HepG2 (cell line): ENCODE results near the gene KATNB1. TPM values are rescaled to one million over a fixed set of nuclear protein-coding genes. Genes with fewer than 3 reads are reported as not detected.
A peak's percentile ranks its signal among the peaks of the same experiment; 100 is the strongest.

Experiments used
- ATM ChIP-seq: fragments of 450-650 bp; IDR thresholded peaks from 2 replicates; pipeline ENCODE4 v1.7.1; 2017; ENCODE audit warnings: mild to moderate bottlenecking, borderline replicate concordance
- CAMTA2 ChIP-seq: sonication (generic); formaldehyde crosslinking; IDR thresholded peaks from 2 replicates; pipeline ENCODE4 v1.4.0; 2020; ENCODE audit warnings: mild to moderate bottlenecking, missing genetic modification reagents, borderline replicate concordance
- DRAP1 ChIP-seq: IDR thresholded peaks from 2 replicates; pipeline ENCODE4 v1.6.1; 2016; ENCODE audit warnings: missing genetic modification reagents, missing compliant biosample characterization
- EED ChIP-seq: sonication (generic); formaldehyde crosslinking; IDR thresholded peaks from 2 replicates; pipeline ENCODE4 v1.5.0; 2020; ENCODE audit warnings: mild to moderate bottlenecking, missing genetic modification reagents
- FOXP1 ChIP-seq, 2 experiments: fragments of 450-650 bp in 1 of 2; IDR thresholded peaks; 2 replicates each; pipeline ENCODE4 v1.6.1; 2017 to 2018; ENCODE audit warnings: antibody characterized with exemption in 1 of 2
- GFI1 ChIP-seq: sonication (generic); formaldehyde crosslinking; IDR thresholded peaks from 2 replicates; pipeline ENCODE4 v1.5.0; 2020; ENCODE audit warnings: missing genetic modification reagents, mild to moderate bottlenecking, borderline replicate concordance
- HOMEZ ChIP-seq: IDR thresholded peaks from 2 replicates; pipeline ENCODE4 v1.6.1; 2016; ENCODE audit warnings: low read depth
- IKZF4 ChIP-seq: sonication (generic); formaldehyde crosslinking; IDR thresholded peaks from 2 replicates; pipeline ENCODE4 v1.5.1; 2020; ENCODE audit warnings: borderline replicate concordance, mild to moderate bottlenecking, low read depth, missing genetic modification reagents; ENCODE audit errors: not compliant biosample characterization
- KLF11 ChIP-seq: IDR thresholded peaks from 2 replicates; pipeline ENCODE4 v1.6.1; 2016; ENCODE audit warnings: missing compliant biosample characterization
- NR3C1 ChIP-seq: sonication (generic); formaldehyde crosslinking; IDR thresholded peaks from 2 replicates; pipeline ENCODE4 v1.4.0; 2020; ENCODE audit warnings: missing genetic modification reagents
- PHF8 ChIP-seq: sonication (generic); formaldehyde crosslinking; IDR thresholded peaks from 2 replicates; pipeline ENCODE4 v1.5.0; 2020; ENCODE audit warnings: missing genetic modification reagents
- RBFOX2 ChIP-seq: fragments of 200-400 bp; formaldehyde crosslinking; IDR thresholded peaks from 2 replicates; pipeline ENCODE4 v1.6.1; 2017; ENCODE audit warnings: low read depth, mild to moderate bottlenecking, low read length
- RORA ChIP-seq: sonication (generic); formaldehyde crosslinking; IDR thresholded peaks from 2 replicates; pipeline ENCODE4 v1.5.0; 2020; ENCODE audit warnings: mild to moderate bottlenecking, missing genetic modification reagents, moderate library complexity
- SNAPC2 ChIP-seq: sonication (generic); formaldehyde crosslinking; IDR thresholded peaks from 2 replicates; pipeline ENCODE4 v1.8.1; 2022; ENCODE audit warnings: mild to moderate bottlenecking, missing genetic modification reagents
- SP5 ChIP-seq: IDR thresholded peaks from 2 replicates; pipeline ENCODE4 v1.6.1; 2016; ENCODE audit warnings: low read depth, borderline replicate concordance
- ZBTB10 ChIP-seq: sonication (generic); formaldehyde crosslinking; IDR thresholded peaks from 2 replicates; pipeline ENCODE4 v1.4.0; 2020; ENCODE audit warnings: missing genetic modification reagents, borderline replicate concordance
- ZFP1 ChIP-seq: IDR thresholded peaks from 2 replicates; pipeline ENCODE4 v1.6.1; 2016
- ZNF138 ChIP-seq: sonication (generic); formaldehyde crosslinking; IDR thresholded peaks from 2 replicates; pipeline ENCODE4 v1.5.0; 2020; ENCODE audit warnings: mild to moderate bottlenecking, low read depth, missing genetic modification reagents
- ZNF230 ChIP-seq: sonication (generic); formaldehyde crosslinking; IDR thresholded peaks from 2 replicates; pipeline ENCODE4 v1.4.0; 2020; ENCODE audit warnings: mild to moderate bottlenecking, missing genetic modification reagents
- ZNF432 ChIP-seq: sonication (generic); formaldehyde crosslinking; IDR thresholded peaks from 2 replicates; pipeline ENCODE4 v1.5.0; 2020; ENCODE audit warnings: missing genetic modification reagents, mild to moderate bottlenecking, borderline replicate concordance
- ZNF558 ChIP-seq: sonication (generic); formaldehyde crosslinking; IDR thresholded peaks from 2 replicates; pipeline ENCODE4 v1.9.0; 2022; ENCODE audit warnings: mild to moderate bottlenecking, missing genetic modification reagents, borderline replicate concordance
- ZNF629 ChIP-seq: sonication (generic); formaldehyde crosslinking; conservative IDR thresholded peaks from 2 replicates; pipeline ENCODE4 v1.5.0; 2020; ENCODE audit warnings: missing genetic modification reagents
- ZNF772 ChIP-seq: sonication (generic); formaldehyde crosslinking; IDR thresholded peaks from 2 replicates; pipeline ENCODE4 v1.5.0; 2020; ENCODE audit warnings: mild to moderate bottlenecking, missing genetic modification reagents
- ZSCAN21 ChIP-seq: sonication (generic); formaldehyde crosslinking; IDR thresholded peaks from 2 replicates; pipeline ENCODE4 v1.8.0; 2022; ENCODE audit warnings: mild to moderate bottlenecking, missing genetic modification reagents, moderate library complexity, borderline replicate concordance
- polyA plus RNA-seq, 8 experiments: library from polyadenylated mRNA; depleted of rRNA in 3 of 8; stranded (reverse) in 7 of 8; unstranded in 1 of 8; fragments of >200 nt; fragmentation: Illumina TruSeq in 4 of 8; extraction: Trizol in 4 of 8; gene quantifications; 2 replicates each; pipeline versions ENCODE4 v1.2.1 to v1.2.3, GENCODE V29; 2011 to 2016; ENCODE audit warnings: low read depth in 4 of 8, missing spikeins in 1 of 8, mixed read lengths in 1 of 8; ENCODE audit not compliant: insufficient read depth in 1 of 8
- total RNA-seq, 5 experiments: library from RNA; depleted of rRNA; stranded (reverse); fragments of >200 nt; fragmentation: Illumina TruSeq; extraction: Trizol; gene quantifications; 2 replicates each; pipeline ENCODE4 v1.2.3, GENCODE V29; 2016; ENCODE audit warnings: low read depth in 1 of 5
- TF ChIP-seq, protein P1 (sequence below): sonication (generic); formaldehyde crosslinking; IDR thresholded peaks from 2 replicates; pipeline ENCODE4 v1.9.0; 2021; ENCODE audit warnings: missing genetic modification reagents, mild to moderate bottlenecking, borderline replicate concordance

KATNB1 gene
- total and polyA plus RNA-seq, 2 of the 13 experiments (the other 11 are each of a cell fraction or from before 2014, with no cell fraction given) = 31.5 to 43.5 TPM

- TF ChIP-seq GFI1 (CRISPR knock-in tag) (no peak), ZNF230 (CRISPR knock-in tag) (no peak), NR3C1 (CRISPR knock-in tag) (no peak), FOXP1 (IDR thresholded peaks at IDR 0.05) (no peak), FOXP1 (CRISPR knock-in tag; IDR thresholded peaks at IDR 0.05) (no peak), PHF8 (CRISPR knock-in tag) (no peak), ZNF138 (no peak), SP5 (CRISPR knock-in tag) (no peak), ZNF772 (CRISPR knock-in tag) (no peak), EED (CRISPR knock-in tag) (0 out of 2 replicates have a peak, but pooled peaks have one; percentile 33), CAMTA2 (CRISPR knock-in tag) (no peak), ZFP1 (CRISPR knock-in tag) (no peak), RBFOX2 (no peak), ZSCAN21 (CRISPR knock-in tag) (no peak), ZNF629 (peak; percentile 92), ATM (no peak), IKZF4 (CRISPR knock-in tag) (no peak), DRAP1 (CRISPR knock-in tag) (no peak), RORA (CRISPR knock-in tag) (no peak), HOMEZ (CRISPR knock-in tag) (no peak), ZBTB10 (no peak), ZNF432 (CRISPR knock-in tag) (no peak), ZNF558 (CRISPR knock-in tag) (no peak), SNAPC2 (CRISPR knock-in tag) (no peak), KLF11 (CRISPR knock-in tag) (no peak; the same call in 1 of the 2 replicates)
- TF ChIP-seq, protein P1, sequence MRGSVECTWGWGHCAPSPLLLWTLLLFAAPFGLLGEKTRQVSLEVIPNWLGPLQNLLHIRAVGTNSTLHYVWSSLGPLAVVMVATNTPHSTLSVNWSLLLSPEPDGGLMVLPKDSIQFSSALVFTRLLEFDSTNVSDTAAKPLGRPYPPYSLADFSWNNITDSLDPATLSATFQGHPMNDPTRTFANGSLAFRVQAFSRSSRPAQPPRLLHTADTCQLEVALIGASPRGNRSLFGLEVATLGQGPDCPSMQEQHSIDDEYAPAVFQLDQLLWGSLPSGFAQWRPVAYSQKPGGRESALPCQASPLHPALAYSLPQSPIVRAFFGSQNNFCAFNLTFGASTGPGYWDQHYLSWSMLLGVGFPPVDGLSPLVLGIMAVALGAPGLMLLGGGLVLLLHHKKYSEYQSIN = no peak
Observed at GRCh38 chr16:57694725-57695679, 40.6 kb upstream of the KATNB1 start, which contains the start of gene DRC7 (continued).
